Measurements from ENCODE around the gene RTP5. TPM values are rescaled to one million over a fixed set of nuclear protein-coding genes. Genes with fewer than 3 reads are reported as not detected.

Gene RTP5
- total RNA-seq, 1 experiment from 2014 or later, result not detected

- DNase-seq (ENCODE audit: low read depth), result no peak
- in situ Hi-C loops (cut with HindIII; ENCODE audit: low pct_unique_long_range_greater_than_20kb, low sequenced_read_pairs), result no loop called here
Measured at GRCh38 chr2:241854342-241855244, 14.9 kb upstream of the RTP5 start.

GRCh38 chr2:241855245-241855887 lies 14.2 kb upstream of the RTP5 start:
- in situ Hi-C loops (cut with HindIII; ENCODE audit: low pct_unique_long_range_greater_than_20kb, low sequenced_read_pairs), result no loop called here
- no peak for DNase-seq (ENCODE audit: low read depth)

- in situ Hi-C loops (cut with HindIII; ENCODE audit: low pct_unique_long_range_greater_than_20kb, low sequenced_read_pairs), result no loop called here
- DNase-seq (ENCODE audit: low read depth), result no peak
Measured at GRCh38 chr2:241855888-241856422, 13.6 kb upstream of the RTP5 start.

- no peak for DNase-seq (ENCODE audit: low read depth)
- in situ Hi-C loops (cut with HindIII; ENCODE audit: low pct_unique_long_range_greater_than_20kb, low sequenced_read_pairs), result no loop called here
Measured at GRCh38 chr2:241857041-241857541, 12.4 kb upstream of the RTP5 start.

- DNase-seq (ENCODE audit: low read depth), result no peak
- in situ Hi-C loops (cut with HindIII; ENCODE audit: low pct_unique_long_range_greater_than_20kb, low sequenced_read_pairs), result no loop called here
Measured at GRCh38 chr2:241857572-241858121, 11.9 kb upstream of the RTP5 start.

DNA sequence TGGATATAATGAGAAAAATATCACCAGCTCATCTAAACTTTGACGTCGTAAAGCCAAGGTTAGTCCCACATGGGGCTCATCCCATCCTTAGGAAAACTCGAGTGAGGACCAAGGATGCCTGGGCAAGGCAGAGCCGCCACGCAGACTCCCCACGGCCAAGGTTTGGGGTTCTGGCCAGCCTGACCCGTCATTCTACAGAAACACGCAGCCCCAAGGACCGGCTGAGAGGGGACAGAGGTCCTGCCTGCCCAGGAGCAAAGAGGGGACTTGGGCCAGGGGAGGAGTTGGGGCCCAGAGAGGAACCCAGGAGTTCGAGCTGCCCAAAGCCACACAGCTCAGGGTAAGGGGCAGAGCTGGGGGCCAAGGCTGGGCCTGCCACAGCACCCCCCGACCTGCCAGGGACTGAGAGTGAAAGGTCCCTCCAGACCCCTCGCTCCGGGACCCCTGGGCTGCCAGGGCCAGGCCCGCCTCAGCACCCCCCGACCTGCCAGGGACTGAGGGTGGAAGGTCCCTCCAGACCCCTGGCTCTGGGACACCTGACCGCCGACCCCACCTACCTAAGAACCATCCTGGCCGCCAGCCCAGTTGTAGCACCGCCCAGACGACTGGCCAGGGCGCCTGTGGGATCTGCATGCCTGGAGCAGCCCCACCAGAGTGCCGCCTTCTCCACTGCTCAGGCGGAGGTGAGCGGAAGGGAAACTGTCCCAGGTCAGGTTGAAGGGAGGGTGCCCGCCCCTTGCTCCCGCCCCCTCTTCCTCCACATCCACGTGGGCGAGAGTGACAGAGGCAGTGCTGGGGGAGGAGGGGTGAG lies 11.1 kb upstream of the RTP5 start, which contains the start of gene PDCD1:
TSS of gene PDCD1 (minus strand) at position 689 of the 811 bp plus-strand sequence. CDS start at position 633, 56 bp downstream.
- DNase-seq (ENCODE audit: low read depth), result no peak
- in situ Hi-C loops (cut with HindIII; ENCODE audit: low pct_unique_long_range_greater_than_20kb, low sequenced_read_pairs), result no loop called here

GRCh38 chr2:241859017-241859435 lies 10.5 kb upstream of the RTP5 start:
- in situ Hi-C loops (cut with HindIII; ENCODE audit: low pct_unique_long_range_greater_than_20kb, low sequenced_read_pairs), result no loop called here
- no peak for DNase-seq (ENCODE audit: low read depth)

- no peak for DNase-seq (ENCODE audit: low read depth)
- in situ Hi-C loops (cut with HindIII; ENCODE audit: low pct_unique_long_range_greater_than_20kb, low sequenced_read_pairs), result no loop called here
Measured at GRCh38 chr2:241859436-241860183, 9.9 kb upstream of the RTP5 start.

- in situ Hi-C loops (cut with HindIII; ENCODE audit: low pct_unique_long_range_greater_than_20kb, low sequenced_read_pairs), result no loop called here
- DNase-seq (ENCODE audit: low read depth), result no peak
Measured at GRCh38 chr2:241860184-241861078, 9.1 kb upstream of the RTP5 start.

GRCh38 chr2:241861264-241861663 lies 8.3 kb upstream of the RTP5 start:
- in situ Hi-C loops (cut with HindIII; ENCODE audit: low pct_unique_long_range_greater_than_20kb, low sequenced_read_pairs), result no loop called here

DNA sequence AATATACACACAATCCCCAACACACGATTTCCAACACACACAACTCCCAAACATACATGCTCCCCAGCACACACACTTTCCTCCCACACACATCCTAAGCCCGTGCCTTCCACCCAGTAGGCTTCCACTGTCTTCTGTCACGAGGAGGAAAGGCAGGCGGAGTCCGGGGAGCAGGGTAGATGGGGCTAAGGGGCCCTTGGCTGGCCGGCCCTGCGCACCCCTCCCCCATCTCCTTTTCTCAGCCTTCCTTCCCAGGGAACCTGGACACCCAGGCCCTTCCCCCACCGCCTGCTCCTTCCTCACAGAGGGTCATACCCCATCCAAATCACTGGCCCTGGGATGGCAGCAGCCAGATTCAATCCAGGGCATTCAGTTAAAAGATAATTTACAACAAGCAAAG lies 7.4 kb upstream of the RTP5 start:
- no peak for DNase-seq (ENCODE audit: low read depth)
- in situ Hi-C loops (cut with HindIII; ENCODE audit: low pct_unique_long_range_greater_than_20kb, low sequenced_read_pairs), result no loop called here

More at GRCh38 chr2:241861264-241861663, 8.3 kb upstream of the RTP5 start:
- no peak for DNase-seq (ENCODE audit: low read depth)

DNA sequence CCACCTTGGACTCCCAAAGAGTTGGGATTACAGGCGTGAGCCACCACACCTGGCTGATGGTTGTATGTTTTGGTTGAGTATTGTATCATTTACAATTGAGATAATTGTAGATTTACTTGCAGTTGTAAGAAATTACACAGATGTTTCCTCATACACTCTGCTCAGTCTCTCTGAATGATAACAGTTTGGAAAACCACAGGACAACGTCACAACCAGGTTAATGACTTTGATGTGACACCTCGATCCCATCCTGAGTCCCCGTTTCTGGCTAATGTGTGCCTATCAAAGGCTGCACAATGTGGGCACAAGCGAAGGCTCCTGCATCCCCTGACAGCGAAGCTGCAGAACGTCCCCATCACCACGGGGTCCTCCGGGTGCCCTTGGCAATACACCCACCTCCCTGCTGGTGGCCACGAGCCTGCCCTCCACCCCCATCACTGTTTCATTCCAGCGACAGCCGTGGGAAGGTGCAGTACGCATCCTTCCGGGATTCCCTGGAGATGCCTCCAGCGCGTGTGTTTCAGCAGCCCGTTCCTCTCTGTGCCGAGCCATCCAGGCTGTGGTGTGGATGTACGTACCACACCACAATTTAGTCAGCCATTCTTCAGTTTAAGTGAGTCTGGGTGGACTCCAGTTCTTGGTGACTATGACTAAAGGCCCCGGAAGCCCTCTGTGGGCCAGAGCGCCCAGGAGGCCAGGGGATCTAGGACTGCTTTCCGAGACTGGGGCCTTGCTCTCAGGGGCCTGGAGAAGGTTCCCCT lies 6.6 kb upstream of the RTP5 start:
- DNase-seq (ENCODE audit: low read depth), result no peak

DNA sequence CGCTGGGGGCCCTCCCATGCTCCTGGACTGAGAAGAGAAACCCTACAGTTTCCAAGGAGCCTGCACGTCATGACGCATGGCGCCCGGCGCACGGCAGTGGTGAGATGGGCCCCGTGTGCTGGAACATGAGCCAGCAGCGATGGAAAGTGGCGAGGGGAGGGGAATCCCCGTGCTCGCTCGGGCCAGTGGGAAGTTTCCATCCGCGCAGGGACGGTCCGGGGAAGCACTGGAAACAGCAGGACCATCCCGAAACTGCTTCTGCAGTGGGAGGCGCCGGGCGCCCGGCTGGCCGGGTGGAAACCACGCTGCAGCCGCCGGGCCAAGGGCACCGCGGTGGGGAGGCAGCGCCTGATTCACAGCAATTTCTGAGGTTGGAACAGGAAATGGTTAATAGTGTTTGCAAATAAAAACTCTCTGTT lies 6.0 kb upstream of the RTP5 start:
- DNase-seq (ENCODE audit: low read depth), result no peak

More for the DNA sequence above, 6.6 kb upstream of the RTP5 start:
- in situ Hi-C loops (cut with HindIII; ENCODE audit: low pct_unique_long_range_greater_than_20kb, low sequenced_read_pairs), result no loop called here

GRCh38 chr2:241864168-241864849 lies 5.2 kb upstream of the RTP5 start:
- DNase-seq (ENCODE audit: low read depth), result no peak
- in situ Hi-C loops (cut with HindIII; ENCODE audit: low pct_unique_long_range_greater_than_20kb, low sequenced_read_pairs), result no loop called here

More for the DNA sequence above, 6.0 kb upstream of the RTP5 start:
- in situ Hi-C loops (cut with HindIII; ENCODE audit: low pct_unique_long_range_greater_than_20kb, low sequenced_read_pairs), result no loop called here

DNA sequence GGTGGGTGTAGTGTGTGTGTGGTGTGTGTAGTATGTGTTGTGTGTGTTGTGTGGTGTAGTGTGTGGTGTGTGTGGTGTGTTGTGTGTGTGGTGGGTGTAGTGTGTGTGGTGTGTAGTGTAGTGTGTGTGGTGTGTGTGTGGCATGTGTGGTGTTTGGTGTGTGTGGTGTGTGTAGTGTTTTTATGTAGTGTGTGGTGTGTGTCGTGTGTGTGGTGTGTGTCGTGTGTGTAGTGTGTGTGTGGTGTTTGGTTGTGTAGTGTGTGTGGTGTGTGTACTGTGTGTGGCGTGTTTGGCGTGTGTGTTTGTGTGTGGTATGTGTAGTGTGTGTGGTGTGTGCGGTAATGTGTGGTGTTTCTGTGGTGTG lies 4.7 kb upstream of the RTP5 start:
- DNase-seq (ENCODE audit: low read depth), result no peak
- in situ Hi-C loops (cut with HindIII; ENCODE audit: low pct_unique_long_range_greater_than_20kb, low sequenced_read_pairs), result no loop called here
